Liver (tissue), 9 donors: ENCODE data around the gene MAP4K4. TPM values are rescaled to one million over a fixed set of nuclear protein-coding genes. Genes with fewer than 3 reads are reported as not detected.

Experiments used
- DNase-seq: peaks from one replicate; pipeline ENCODE4 v3.0.0-alpha.2; 2017; ENCODE audit warnings: low spot score
- H3K27ac ChIP-seq, 2 donors: one replicate each; pipeline ENCODE4 v1.7.0; 2013; ENCODE audit warnings: inconsistent platforms in 2 of 2, low read length in 2 of 2, control low read depth in 1 of 2, low read depth in 1 of 2, mild to moderate bottlenecking in 1 of 2
- H3K27me3 ChIP-seq, 4 donors: one replicate each; pipeline versions ENCODE4 v1.6.1 to v1.7.0; 2013; ENCODE audit warnings: low read length in 3 of 4, inconsistent platforms in 1 of 4, mild to moderate bottlenecking in 1 of 4, moderate library complexity in 1 of 4; ENCODE audit not compliant: control insufficient read depth in 4 of 4, insufficient read depth in 4 of 4
- H3K36me3 ChIP-seq, 4 donors: one replicate each; pipeline versions ENCODE4 v1.6.1 to v1.7.0; 2013; ENCODE audit warnings: low read length in 3 of 4, mild to moderate bottlenecking in 3 of 4, low read depth in 1 of 4, moderate library complexity in 1 of 4; ENCODE audit not compliant: control insufficient read depth in 4 of 4, insufficient read depth in 3 of 4
- H3K4me1 ChIP-seq, 4 donors: one replicate each; pipeline versions ENCODE4 v1.6.1 to v1.7.0; 2013; ENCODE audit warnings: low read length in 3 of 4, mild to moderate bottlenecking in 3 of 4, moderate library complexity in 1 of 4; ENCODE audit not compliant: control insufficient read depth in 4 of 4, insufficient read depth in 4 of 4
- H3K4me3 ChIP-seq, 3 donors: one replicate each; pipeline versions ENCODE4 v1.6.1 to v1.7.0; 2013; ENCODE audit warnings: low read length in 3 of 3, control low read depth in 1 of 3, low read depth in 1 of 3, mild to moderate bottlenecking in 1 of 3
- H3K9ac ChIP-seq, 2 donors: one replicate each; pipeline ENCODE4 v1.7.0; 2013; ENCODE audit warnings: low read length in 2 of 2, mild to moderate bottlenecking in 2 of 2, moderate library complexity in 2 of 2, control low read depth in 1 of 2, low read depth in 1 of 2
- H3K9me3 ChIP-seq, 4 donors: one replicate each; pipeline versions ENCODE4 v1.6.1 to v1.7.0; 2013; ENCODE audit warnings: low read length in 3 of 4; ENCODE audit not compliant: control insufficient read depth in 4 of 4
- EGR1 ChIP-seq, 2 donors: IDR thresholded peaks; 2 replicates each; pipeline ENCODE4 v1.6.1; 2016 to 2018; ENCODE audit warnings: antibody characterized with exemption in 2 of 2, low read depth in 2 of 2
- FOXA1 ChIP-seq: IDR thresholded peaks from 2 replicates; pipeline ENCODE4 v1.6.1; 2016; ENCODE audit warnings: antibody characterized with exemption
- HNF4A ChIP-seq, 2 donors: conservative IDR thresholded peaks; 2 replicates each; pipeline ENCODE4 v1.6.1; 2016; ENCODE audit warnings: antibody characterized with exemption in 2 of 2, mild to moderate bottlenecking in 2 of 2
- HNF4G ChIP-seq: IDR thresholded peaks from 2 replicates; pipeline ENCODE4 v1.6.1; 2016; ENCODE audit warnings: antibody characterized with exemption
- JUND ChIP-seq, 2 donors: IDR thresholded peaks; 2 replicates each; pipeline ENCODE4 v1.6.1; 2016; ENCODE audit warnings: antibody characterized with exemption in 2 of 2
- NR2F2 ChIP-seq: IDR thresholded peaks from 2 replicates; pipeline ENCODE4 v1.6.1; 2016; ENCODE audit warnings: antibody characterized with exemption
- RAD21 ChIP-seq, 2 donors: IDR thresholded peaks; 2 replicates each; pipeline ENCODE4 v1.6.1; 2016; ENCODE audit warnings: antibody characterized with exemption in 2 of 2, mild to moderate bottlenecking in 2 of 2
- RXRA ChIP-seq, 2 donors: IDR thresholded peaks; 2 replicates each; pipeline ENCODE4 v1.6.1; 2017 to 2018; ENCODE audit warnings: antibody characterized with exemption in 2 of 2, mild to moderate bottlenecking in 1 of 2
- SP1 ChIP-seq: IDR thresholded peaks from 2 replicates; pipeline ENCODE4 v1.6.1; 2018; ENCODE audit warnings: antibody characterized with exemption, mild to moderate bottlenecking
- TAF1 ChIP-seq: conservative IDR thresholded peaks from 2 replicates; pipeline ENCODE4 v1.6.1; 2016; ENCODE audit warnings: antibody characterized with exemption, mild to moderate bottlenecking
- YY1 ChIP-seq: IDR thresholded peaks from 2 replicates; pipeline ENCODE4 v1.6.1; 2016; ENCODE audit warnings: antibody characterized with exemption, mild to moderate bottlenecking
- WGBS: extraction: QIAGEN DNeasy Blood & Tissue Kit; methylation state at CpG from one replicate; pipeline ENCODE4 v1.1.7; 2013; 5-methylcytosine and 5-hydroxymethylcytosine counted together
- polyA plus RNA-seq, 2 donors: library from polyadenylated mRNA; stranded (reverse) in 1 of 2; unstranded in 1 of 2; fragments of 200-250 nt in 1 of 2; fragments of >200 nt in 1 of 2; fragmentation: Nextera tagmentation in 1 of 2; extraction: Ambion mirVana in 1 of 2; gene quantifications; one replicate each; pipeline versions ENCODE4 v1.2.1 to v1.2.3, GENCODE V29; 2013 to 2015
- total RNA-seq, 2 donors: library from RNA; depleted of rRNA; stranded (reverse); fragments of >200 nt; gene quantifications; one replicate each; pipeline ENCODE4 v1.2.3, GENCODE V29; 2014
- TF ChIP-seq, protein P1 (sequence below): IDR thresholded peaks from 2 replicates; pipeline ENCODE4 v1.6.1; 2016; ENCODE audit warnings: antibody characterized with exemption, mild to moderate bottlenecking
- TF ChIP-seq, protein P2 (sequence below): IDR thresholded peaks from 2 replicates; pipeline ENCODE4 v1.6.1; 2016; ENCODE audit warnings: antibody characterized with exemption
- TF ChIP-seq, protein P3 (sequence below): fragments of 150-350 bp; IDR thresholded peaks from 2 replicates; pipeline ENCODE4 v1.5.1; 2017; ENCODE audit warnings: improper control_type of control experiment, low read depth, low read length; ENCODE audit not compliant: missing input control
- TF ChIP-seq, protein P4 (sequence below): IDR thresholded peaks from 2 replicates; pipeline ENCODE4 v1.6.1; 2016; ENCODE audit warnings: antibody characterized with exemption
- donor health status: healthy.
- donor health status: healthy.
- donor health status: healthy.
- donor health status: healthy.
- donor health status: healthy.

MAP4K4 gene
- total and polyA plus RNA-seq, 4 donors = 9.1 to 40.0 (median 23.6) TPM

DNA sequence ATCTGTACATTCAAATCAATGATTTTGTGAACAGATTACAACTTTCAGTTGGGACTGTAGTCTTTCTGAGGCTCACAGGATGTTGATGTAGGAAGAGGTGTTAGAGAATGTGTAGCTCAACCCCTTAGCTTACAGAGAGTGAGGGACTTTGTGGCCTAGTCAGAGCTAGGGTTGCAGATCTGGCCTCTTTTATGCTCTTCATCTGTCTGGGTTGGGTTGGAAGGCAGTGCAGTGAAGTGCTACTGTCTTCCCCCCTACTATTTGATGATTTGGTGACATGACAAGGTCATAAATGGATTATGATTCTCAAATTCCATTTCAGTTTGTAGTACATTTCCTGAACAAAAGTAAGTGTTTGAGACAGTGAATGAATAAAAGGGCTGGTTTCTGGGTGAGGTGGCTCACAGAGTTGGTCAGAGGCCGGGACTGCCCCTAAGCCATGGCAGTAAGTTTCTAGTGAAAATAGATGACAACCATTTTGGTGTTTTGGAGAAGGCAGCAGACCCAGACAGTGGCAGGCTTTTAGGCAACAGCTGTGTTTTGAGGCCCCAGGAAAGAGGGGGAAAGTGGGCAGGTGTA, 21.6 kb downstream of the MAP4K4 start:
- H3K9me3 ChIP-seq = no peaks in the 10 kb centered on the region
- DNase-seq = no peak
- H3K9ac ChIP-seq = no peak overlapping the region
- H3K27ac ChIP-seq = no peak overlapping the region
- H3K27me3 ChIP-seq = no peaks in the 10 kb centered on the region
- WGBS = 91% methylated on average over 1 of the region's 1 CpG
- TF ChIP-seq, protein P1, sequence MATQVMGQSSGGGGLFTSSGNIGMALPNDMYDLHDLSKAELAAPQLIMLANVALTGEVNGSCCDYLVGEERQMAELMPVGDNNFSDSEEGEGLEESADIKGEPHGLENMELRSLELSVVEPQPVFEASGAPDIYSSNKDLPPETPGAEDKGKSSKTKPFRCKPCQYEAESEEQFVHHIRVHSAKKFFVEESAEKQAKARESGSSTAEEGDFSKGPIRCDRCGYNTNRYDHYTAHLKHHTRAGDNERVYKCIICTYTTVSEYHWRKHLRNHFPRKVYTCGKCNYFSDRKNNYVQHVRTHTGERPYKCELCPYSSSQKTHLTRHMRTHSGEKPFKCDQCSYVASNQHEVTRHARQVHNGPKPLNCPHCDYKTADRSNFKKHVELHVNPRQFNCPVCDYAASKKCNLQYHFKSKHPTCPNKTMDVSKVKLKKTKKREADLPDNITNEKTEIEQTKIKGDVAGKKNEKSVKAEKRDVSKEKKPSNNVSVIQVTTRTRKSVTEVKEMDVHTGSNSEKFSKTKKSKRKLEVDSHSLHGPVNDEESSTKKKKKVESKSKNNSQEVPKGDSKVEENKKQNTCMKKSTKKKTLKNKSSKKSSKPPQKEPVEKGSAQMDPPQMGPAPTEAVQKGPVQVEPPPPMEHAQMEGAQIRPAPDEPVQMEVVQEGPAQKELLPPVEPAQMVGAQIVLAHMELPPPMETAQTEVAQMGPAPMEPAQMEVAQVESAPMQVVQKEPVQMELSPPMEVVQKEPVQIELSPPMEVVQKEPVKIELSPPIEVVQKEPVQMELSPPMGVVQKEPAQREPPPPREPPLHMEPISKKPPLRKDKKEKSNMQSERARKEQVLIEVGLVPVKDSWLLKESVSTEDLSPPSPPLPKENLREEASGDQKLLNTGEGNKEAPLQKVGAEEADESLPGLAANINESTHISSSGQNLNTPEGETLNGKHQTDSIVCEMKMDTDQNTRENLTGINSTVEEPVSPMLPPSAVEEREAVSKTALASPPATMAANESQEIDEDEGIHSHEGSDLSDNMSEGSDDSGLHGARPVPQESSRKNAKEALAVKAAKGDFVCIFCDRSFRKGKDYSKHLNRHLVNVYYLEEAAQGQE = no peak
- TF ChIP-seq, protein P2, sequence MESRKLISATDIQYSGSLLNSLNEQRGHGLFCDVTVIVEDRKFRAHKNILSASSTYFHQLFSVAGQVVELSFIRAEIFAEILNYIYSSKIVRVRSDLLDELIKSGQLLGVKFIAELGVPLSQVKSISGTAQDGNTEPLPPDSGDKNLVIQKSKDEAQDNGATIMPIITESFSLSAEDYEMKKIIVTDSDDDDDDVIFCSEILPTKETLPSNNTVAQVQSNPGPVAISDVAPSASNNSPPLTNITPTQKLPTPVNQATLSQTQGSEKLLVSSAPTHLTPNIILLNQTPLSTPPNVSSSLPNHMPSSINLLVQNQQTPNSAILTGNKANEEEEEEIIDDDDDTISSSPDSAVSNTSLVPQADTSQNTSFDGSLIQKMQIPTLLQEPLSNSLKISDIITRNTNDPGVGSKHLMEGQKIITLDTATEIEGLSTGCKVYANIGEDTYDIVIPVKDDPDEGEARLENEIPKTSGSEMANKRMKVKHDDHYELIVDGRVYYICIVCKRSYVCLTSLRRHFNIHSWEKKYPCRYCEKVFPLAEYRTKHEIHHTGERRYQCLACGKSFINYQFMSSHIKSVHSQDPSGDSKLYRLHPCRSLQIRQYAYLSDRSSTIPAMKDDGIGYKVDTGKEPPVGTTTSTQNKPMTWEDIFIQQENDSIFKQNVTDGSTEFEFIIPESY = no peak
- no peak for TF ChIP-seq FOXA1
- TF ChIP-seq RAD21 (IDR thresholded peaks at IDR 0.05) = no peak
- TF ChIP-seq HNF4G = no peak
- TF ChIP-seq JUND (IDR thresholded peaks at IDR 0.05) = no peak
- TF ChIP-seq EGR1 (IDR thresholded peaks at IDR 0.05; ENCODE audit: low read depth in 2 of 2) = no peak
- TF ChIP-seq, protein P3, sequence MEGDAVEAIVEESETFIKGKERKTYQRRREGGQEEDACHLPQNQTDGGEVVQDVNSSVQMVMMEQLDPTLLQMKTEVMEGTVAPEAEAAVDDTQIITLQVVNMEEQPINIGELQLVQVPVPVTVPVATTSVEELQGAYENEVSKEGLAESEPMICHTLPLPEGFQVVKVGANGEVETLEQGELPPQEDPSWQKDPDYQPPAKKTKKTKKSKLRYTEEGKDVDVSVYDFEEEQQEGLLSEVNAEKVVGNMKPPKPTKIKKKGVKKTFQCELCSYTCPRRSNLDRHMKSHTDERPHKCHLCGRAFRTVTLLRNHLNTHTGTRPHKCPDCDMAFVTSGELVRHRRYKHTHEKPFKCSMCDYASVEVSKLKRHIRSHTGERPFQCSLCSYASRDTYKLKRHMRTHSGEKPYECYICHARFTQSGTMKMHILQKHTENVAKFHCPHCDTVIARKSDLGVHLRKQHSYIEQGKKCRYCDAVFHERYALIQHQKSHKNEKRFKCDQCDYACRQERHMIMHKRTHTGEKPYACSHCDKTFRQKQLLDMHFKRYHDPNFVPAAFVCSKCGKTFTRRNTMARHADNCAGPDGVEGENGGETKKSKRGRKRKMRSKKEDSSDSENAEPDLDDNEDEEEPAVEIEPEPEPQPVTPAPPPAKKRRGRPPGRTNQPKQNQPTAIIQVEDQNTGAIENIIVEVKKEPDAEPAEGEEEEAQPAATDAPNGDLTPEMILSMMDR = no peak
- TF ChIP-seq, protein P4, sequence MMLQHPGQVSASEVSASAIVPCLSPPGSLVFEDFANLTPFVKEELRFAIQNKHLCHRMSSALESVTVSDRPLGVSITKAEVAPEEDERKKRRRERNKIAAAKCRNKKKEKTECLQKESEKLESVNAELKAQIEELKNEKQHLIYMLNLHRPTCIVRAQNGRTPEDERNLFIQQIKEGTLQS = no peak
- no peak for TF ChIP-seq YY1
- TF ChIP-seq NR2F2 = no peak
- no peak for TF ChIP-seq SP1
- TF ChIP-seq RXRA (IDR thresholded peaks at IDR 0.05) = no peak
- H3K4me3 ChIP-seq = no peak overlapping the region
- peaks cover 0 to 3% (median under 1%) of the 10 kb centered on the region in 4 donors for H3K4me1 ChIP-seq
- no peaks in the 10 kb centered on the region for H3K36me3 ChIP-seq

DNA sequence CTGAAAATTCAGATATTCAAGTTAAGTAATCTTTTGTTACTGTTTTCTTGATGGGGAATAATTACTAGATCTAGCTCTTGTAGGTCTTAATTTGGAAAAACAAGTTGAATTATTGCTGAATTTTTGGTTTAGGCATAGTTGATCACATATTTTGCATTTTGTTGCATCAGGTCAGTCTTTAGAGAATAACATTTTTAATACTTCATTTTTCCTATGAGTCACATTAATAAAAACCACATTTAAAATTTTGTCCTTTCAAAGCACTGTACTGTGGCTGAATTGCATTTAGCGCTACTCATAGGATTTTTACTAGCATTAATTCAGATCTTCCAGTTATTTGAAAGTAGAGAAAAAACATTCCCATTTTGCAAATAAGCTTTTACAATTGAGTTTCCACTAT, 23.2 kb downstream of the MAP4K4 start:
- DNase-seq = no peak
- Histone ChIP-seq H3K36me3 (no peaks in the 10 kb centered on the region), H3K9ac (no peak overlapping the region), H3K4me3 (no peak overlapping the region), H3K9me3 (no peaks in the 10 kb centered on the region), H3K27me3 (no peaks in the 10 kb centered on the region), H3K4me1 (peaks cover 0 to 9% (median 2%) of the 10 kb centered on the region in 4 donors), H3K27ac (no peak overlapping the region)
- 97% methylated on average over 1 of the region's 1 CpG for WGBS
- TF ChIP-seq, protein P1 = no peak
- no peak for TF ChIP-seq HNF4A (conservative IDR thresholded peaks at IDR 0.05)
- TF ChIP-seq TAF1 = no peak
- no peak for TF ChIP-seq YY1
- TF ChIP-seq SP1 = no peak
